NCI-H1417 treated with DMSO at 0.1 percent for 48 hours (cell line): ENCODE measurements around the gene KCNK3.
"Not testable (repeated sequence)": the region's sequence is repeated elsewhere in the genome, so short reads cannot be mapped to it uniquely, and the experiment has no call there.

Source experiments
- DNase-seq: peaks from one replicate; lab custom pipeline; 2025; lab: John Stamatoyannopoulos, UW

KCNK3 gene

GRCh38 chr2:26756337-26756736, 63.8 kb downstream of the KCNK3 start:
- no peak for DNase-seq

GRCh38 chr2:26757873-26758789, 65.6 kb downstream of the KCNK3 start:
- no peak for DNase-seq

GRCh38 chr2:26758790-26759321, 66.3 kb downstream of the KCNK3 start:
- no peak for DNase-seq

GRCh38 chr2:26759845-26760244, 67.3 kb downstream of the KCNK3 start:
- DNase-seq: no peak

- not testable (repeated sequence) for DNase-seq
Measured at GRCh38 chr2:26760991-26761390, 68.5 kb downstream of the KCNK3 start.

- DNase-seq: no peak
Measured at GRCh38 chr2:26763019-26763418, 70.5 kb downstream of the KCNK3 start.

- DNase-seq: peak; percentile 35
Measured at GRCh38 chr2:26764078-26764887, 71.8 kb downstream of the KCNK3 start, which contains the start of gene SLC35F6. Gene SLC35F6 (plus strand): TSS chr2:26764284. CDS start chr2:26764350, 66 bp downstream.

- no peak for DNase-seq
Measured at GRCh38 chr2:26764906-26765305, 72.4 kb downstream of the KCNK3 start.

- DNase-seq: no peak
Measured at GRCh38 chr2:26765475-26766200, 73.1 kb downstream of the KCNK3 start.

GRCh38 chr2:26767129-26767528, 74.6 kb downstream of the KCNK3 start:
- no peak for DNase-seq

- no peak for DNase-seq
Measured at GRCh38 chr2:26767894-26768487, 75.5 kb downstream of the KCNK3 start.

GRCh38 chr2:26768759-26769088, 76.2 kb downstream of the KCNK3 start:
- no peak for DNase-seq

- DNase-seq: no peak
Measured at GRCh38 chr2:26769089-26769761, 76.7 kb downstream of the KCNK3 start.

- DNase-seq: no peak
Measured at GRCh38 chr2:26770986-26771586, 78.6 kb downstream of the KCNK3 start.

GRCh38 chr2:26772064-26773001, 79.8 kb downstream of the KCNK3 start:
- DNase-seq: no peak

GRCh38 chr2:26776195-26776800, 83.8 kb downstream of the KCNK3 start:
- DNase-seq: no peak

GRCh38 chr2:26778098-26778497, 85.6 kb downstream of the KCNK3 start:
- no peak for DNase-seq

- no peak for DNase-seq
Measured at GRCh38 chr2:26778507-26778906, 86.0 kb downstream of the KCNK3 start.

- no peak for DNase-seq
Measured at GRCh38 chr2:26780203-26780760, 87.8 kb downstream of the KCNK3 start.
